ENCODE measurements around the gene SCRG1.

SCRG1 gene

GRCh38 chr4:173440888-173441287 is 42.0 kb upstream of the SCRG1 start:
- TF ChIP-seq MYC (IDR thresholded peaks at IDR 0.05; ENCODE audit: low read depth, low read length) (no peak), POLR2A (IDR thresholded peaks at IDR 0.05; ENCODE audit: extremely low read depth, insufficient read length) (no peak), CTCF (IDR thresholded peaks at IDR 0.05; ENCODE audit: low read depth, low read length) (no peak)
- TF ChIP-seq, protein P1, sequence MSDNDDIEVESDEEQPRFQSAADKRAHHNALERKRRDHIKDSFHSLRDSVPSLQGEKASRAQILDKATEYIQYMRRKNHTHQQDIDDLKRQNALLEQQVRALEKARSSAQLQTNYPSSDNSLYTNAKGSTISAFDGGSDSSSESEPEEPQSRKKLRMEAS (IDR thresholded peaks at IDR 0.05; ENCODE audit: low read depth, low read length): no peak
- no peak for DNase-seq (ENCODE audit: low read depth)
- H3K4me3 ChIP-seq (ENCODE audit: low read depth, low read length): no peak overlapping the region

GRCh38 chr4:173436771-173437265 is 37.9 kb upstream of the SCRG1 start:
- no peak for DNase-seq (ENCODE audit: low read depth)
- no peak overlapping the region for H3K4me3 ChIP-seq (ENCODE audit: low read depth, low read length)
- TF ChIP-seq MYC (IDR thresholded peaks at IDR 0.05; ENCODE audit: low read depth, low read length) (no peak), POLR2A (IDR thresholded peaks at IDR 0.05; ENCODE audit: extremely low read depth, insufficient read length) (no peak), CTCF (IDR thresholded peaks at IDR 0.05; ENCODE audit: low read depth, low read length) (no peak)
- TF ChIP-seq, protein P1 (IDR thresholded peaks at IDR 0.05; ENCODE audit: low read depth, low read length): no peak

GRCh38 chr4:173436149-173436579 is 37.2 kb upstream of the SCRG1 start:
- TF ChIP-seq CTCF (IDR thresholded peaks at IDR 0.05; ENCODE audit: low read depth, low read length): no peak
- TF ChIP-seq, protein P1 (IDR thresholded peaks at IDR 0.05; ENCODE audit: low read depth, low read length): no peak
- no peak for TF ChIP-seq POLR2A (IDR thresholded peaks at IDR 0.05; ENCODE audit: extremely low read depth, insufficient read length)
- TF ChIP-seq MYC (IDR thresholded peaks at IDR 0.05; ENCODE audit: low read depth, low read length): no peak
- DNase-seq (ENCODE audit: low read depth): no peak
- no peak overlapping the region for H3K4me3 ChIP-seq (ENCODE audit: low read depth, low read length)

DNA sequence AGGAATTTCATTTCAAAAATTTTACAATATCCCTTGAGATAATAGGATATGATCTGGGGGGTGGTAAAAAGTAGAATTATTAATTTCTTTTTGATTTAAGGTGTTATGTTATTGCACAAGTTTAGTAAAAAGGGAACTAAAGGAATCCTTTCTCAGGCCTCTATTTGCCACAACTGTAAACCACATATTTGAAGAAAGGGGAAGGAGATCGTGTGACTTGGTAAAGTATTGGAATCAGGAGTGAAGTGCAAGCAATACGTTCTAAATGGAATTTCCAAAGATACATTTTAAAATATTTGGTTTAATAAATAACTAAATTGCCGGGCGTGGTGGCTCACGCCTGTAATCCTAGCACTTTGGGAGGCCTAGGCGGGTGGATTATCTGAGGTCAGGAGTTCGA is 35.3 kb upstream of the SCRG1 start:
- TF ChIP-seq POLR2A (IDR thresholded peaks at IDR 0.05; ENCODE audit: extremely low read depth, insufficient read length) (no peak), MYC (IDR thresholded peaks at IDR 0.05; ENCODE audit: low read depth, low read length) (no peak), CTCF (IDR thresholded peaks at IDR 0.05; ENCODE audit: low read depth, low read length) (no peak)
- TF ChIP-seq, protein P1 (IDR thresholded peaks at IDR 0.05; ENCODE audit: low read depth, low read length): no peak
- peak; percentile 67 for DNase-seq (ENCODE audit: low read depth)

GRCh38 chr4:173433447-173433846 is 34.5 kb upstream of the SCRG1 start:
- no peak overlapping the region for H3K4me3 ChIP-seq (ENCODE audit: low read depth, low read length)
- no peak for DNase-seq (ENCODE audit: low read depth)
- TF ChIP-seq MYC (IDR thresholded peaks at IDR 0.05; ENCODE audit: low read depth, low read length) (no peak), POLR2A (IDR thresholded peaks at IDR 0.05; ENCODE audit: extremely low read depth, insufficient read length) (no peak), CTCF (IDR thresholded peaks at IDR 0.05; ENCODE audit: low read depth, low read length) (no peak)
- TF ChIP-seq, protein P1 (IDR thresholded peaks at IDR 0.05; ENCODE audit: low read depth, low read length): no peak

More for the DNA sequence above, 35.3 kb upstream of the SCRG1 start:
- H3K4me3 ChIP-seq (ENCODE audit: low read depth, low read length): no peak overlapping the region

Data from NB4 (cell line).